ENCODE results near the gene CGB7.

DNA sequence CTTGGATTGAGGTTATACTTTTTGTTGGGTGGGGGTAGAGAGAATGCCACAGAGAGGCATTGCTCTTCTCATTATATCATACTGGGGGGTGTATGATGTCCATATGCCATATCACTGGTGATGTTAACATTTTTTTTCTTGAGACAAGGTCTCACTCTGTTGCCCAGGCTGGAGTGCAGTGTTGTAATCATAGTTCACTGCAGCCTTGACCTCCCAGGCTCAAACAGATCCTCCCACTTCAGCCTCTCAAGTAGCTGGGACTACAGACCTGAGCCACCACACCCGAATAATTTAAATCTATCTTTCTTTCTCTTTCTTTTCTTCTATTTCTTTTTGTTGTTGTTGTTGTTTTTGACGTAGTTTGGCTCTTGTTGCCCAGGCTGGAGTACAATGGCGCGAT lies 22.8 kb upstream of the CGB7 start:
- TF ChIP-seq, protein P1, sequence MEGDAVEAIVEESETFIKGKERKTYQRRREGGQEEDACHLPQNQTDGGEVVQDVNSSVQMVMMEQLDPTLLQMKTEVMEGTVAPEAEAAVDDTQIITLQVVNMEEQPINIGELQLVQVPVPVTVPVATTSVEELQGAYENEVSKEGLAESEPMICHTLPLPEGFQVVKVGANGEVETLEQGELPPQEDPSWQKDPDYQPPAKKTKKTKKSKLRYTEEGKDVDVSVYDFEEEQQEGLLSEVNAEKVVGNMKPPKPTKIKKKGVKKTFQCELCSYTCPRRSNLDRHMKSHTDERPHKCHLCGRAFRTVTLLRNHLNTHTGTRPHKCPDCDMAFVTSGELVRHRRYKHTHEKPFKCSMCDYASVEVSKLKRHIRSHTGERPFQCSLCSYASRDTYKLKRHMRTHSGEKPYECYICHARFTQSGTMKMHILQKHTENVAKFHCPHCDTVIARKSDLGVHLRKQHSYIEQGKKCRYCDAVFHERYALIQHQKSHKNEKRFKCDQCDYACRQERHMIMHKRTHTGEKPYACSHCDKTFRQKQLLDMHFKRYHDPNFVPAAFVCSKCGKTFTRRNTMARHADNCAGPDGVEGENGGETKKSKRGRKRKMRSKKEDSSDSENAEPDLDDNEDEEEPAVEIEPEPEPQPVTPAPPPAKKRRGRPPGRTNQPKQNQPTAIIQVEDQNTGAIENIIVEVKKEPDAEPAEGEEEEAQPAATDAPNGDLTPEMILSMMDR (IDR thresholded peaks at IDR 0.05) = no peak
- TF ChIP-seq POLR2A (IDR thresholded peaks at IDR 0.05) (no peak), POLR2AphosphoS5 (IDR thresholded peaks at IDR 0.05) (no peak), EP300 (IDR thresholded peaks at IDR 0.05) (no peak)

Data from gastroesophageal sphincter (tissue), 3 donors.